HG03442 (cell line): ENCODE data around the gene GNB1L.
"Not testable (repeated sequence)": the region's sequence is repeated elsewhere in the genome, so short reads cannot be mapped to it uniquely, and the experiment has no call there.

Experiments
- ATAC-seq: cut with Tn5 transposase; IDR thresholded peaks from one replicate; pipeline ENCODE4 v1.9.1; 2021; ENCODE audit warnings: mild to moderate bottlenecking, moderate library complexity; ENCODE audit not compliant: unreplicated experiment

GNB1L gene

GRCh38 chr22:19846620-19847344 is 7.9 kb downstream of the GNB1L start:
- no peak for ATAC-seq

- no peak for ATAC-seq
Measured at GRCh38 chr22:19845054-19845722, 9.5 kb downstream of the GNB1L start.

GRCh38 chr22:19844377-19845053 is 10.2 kb downstream of the GNB1L start:
- ATAC-seq = no peak

- no peak for ATAC-seq
Measured at GRCh38 chr22:19843857-19844376, 10.8 kb downstream of the GNB1L start.

GRCh38 chr22:19843107-19843856 is 11.4 kb downstream of the GNB1L start:
- ATAC-seq = no peak

- no peak for ATAC-seq
Measured at GRCh38 chr22:19842393-19843106, 12.1 kb downstream of the GNB1L start.

- no peak for ATAC-seq
Measured at GRCh38 chr22:19841641-19842392, 12.9 kb downstream of the GNB1L start.

- no peak for ATAC-seq
Measured at GRCh38 chr22:19840955-19841640, 13.6 kb downstream of the GNB1L start.

- no peak for ATAC-seq
Measured at GRCh38 chr22:19840059-19840458, 14.6 kb downstream of the GNB1L start.

- ATAC-seq = no peak
Measured at GRCh38 chr22:19837915-19838314, 16.8 kb downstream of the GNB1L start.

GRCh38 chr22:19836512-19836911 is 18.2 kb downstream of the GNB1L start:
- no peak for ATAC-seq

GRCh38 chr22:19834599-19834998 is 20.1 kb downstream of the GNB1L start:
- ATAC-seq = no peak

- ATAC-seq = not testable (repeated sequence)
Measured at GRCh38 chr22:19833327-19833726, 21.3 kb downstream of the GNB1L start.

- ATAC-seq = no peak
Measured at GRCh38 chr22:19832476-19833108, 22.1 kb downstream of the GNB1L start.

GRCh38 chr22:19831979-19832378 is 22.7 kb downstream of the GNB1L start:
- not testable (repeated sequence) for ATAC-seq

- no peak for ATAC-seq
Measured at GRCh38 chr22:19831016-19831415, 23.7 kb downstream of the GNB1L start.

GRCh38 chr22:19828035-19828401 is 26.7 kb downstream of the GNB1L start:
- ATAC-seq = no peak

GRCh38 chr22:19827341-19828034 is 27.2 kb downstream of the GNB1L start:
- ATAC-seq = no peak
